Hematopoietic multipotent progenitor cell treated with erythropoietin and hydrocortisone succinate and interleukin-3 and kit ligand, for 6 days (in vitro differentiated cells): ENCODE data around the gene MAD2L1BP.
"Not testable (repeated sequence)": the region's sequence is repeated elsewhere in the genome, so short reads cannot be mapped to it uniquely, and the experiment has no call there.

ENCODE experiments used
- DNase-seq: peaks from one replicate; pipeline ENCODE4 v3.0.0-alpha.2; 2015

The MAD2L1BP gene

DNA sequence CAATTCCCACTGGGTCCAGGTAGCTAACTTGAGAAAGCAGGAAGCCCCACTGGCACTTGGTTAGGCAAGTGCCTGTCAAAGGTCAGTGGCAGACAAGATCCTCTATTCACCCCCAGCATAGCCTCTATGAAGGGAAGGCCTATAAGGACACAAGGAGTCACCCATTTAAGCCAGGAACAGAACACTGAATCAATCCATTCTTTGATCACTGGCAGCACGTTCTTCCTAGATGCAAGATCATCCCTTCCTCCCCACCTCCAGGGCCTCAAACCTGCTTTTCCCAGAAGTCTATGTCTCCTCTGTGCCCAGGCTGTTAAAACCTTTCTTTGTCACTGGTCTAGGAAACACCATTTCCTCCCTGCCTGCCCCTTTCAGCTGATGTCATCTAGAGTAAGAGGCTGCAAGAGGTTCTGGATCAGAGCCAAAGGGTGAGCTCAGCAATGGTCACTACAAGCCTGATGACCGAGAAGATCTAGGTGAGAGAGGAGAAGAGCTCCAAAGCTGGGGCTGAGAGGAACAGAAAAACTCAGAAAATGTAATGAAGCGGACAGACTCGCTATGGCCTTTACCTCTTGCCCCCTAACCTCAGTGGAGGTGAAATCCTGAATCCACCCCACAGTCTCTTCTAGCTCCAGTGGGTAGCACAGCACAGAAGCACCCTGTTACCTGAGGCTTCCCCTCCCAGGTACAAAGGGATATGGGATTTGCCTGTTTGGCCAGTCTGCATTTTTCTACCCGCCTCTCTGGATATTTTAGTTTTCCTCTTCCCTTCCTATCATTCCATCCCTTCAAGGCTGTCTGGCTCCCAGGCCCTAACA lies 8.4 kb upstream of the MAD2L1BP start:
- DNase-seq = peak; percentile 78

DNA sequence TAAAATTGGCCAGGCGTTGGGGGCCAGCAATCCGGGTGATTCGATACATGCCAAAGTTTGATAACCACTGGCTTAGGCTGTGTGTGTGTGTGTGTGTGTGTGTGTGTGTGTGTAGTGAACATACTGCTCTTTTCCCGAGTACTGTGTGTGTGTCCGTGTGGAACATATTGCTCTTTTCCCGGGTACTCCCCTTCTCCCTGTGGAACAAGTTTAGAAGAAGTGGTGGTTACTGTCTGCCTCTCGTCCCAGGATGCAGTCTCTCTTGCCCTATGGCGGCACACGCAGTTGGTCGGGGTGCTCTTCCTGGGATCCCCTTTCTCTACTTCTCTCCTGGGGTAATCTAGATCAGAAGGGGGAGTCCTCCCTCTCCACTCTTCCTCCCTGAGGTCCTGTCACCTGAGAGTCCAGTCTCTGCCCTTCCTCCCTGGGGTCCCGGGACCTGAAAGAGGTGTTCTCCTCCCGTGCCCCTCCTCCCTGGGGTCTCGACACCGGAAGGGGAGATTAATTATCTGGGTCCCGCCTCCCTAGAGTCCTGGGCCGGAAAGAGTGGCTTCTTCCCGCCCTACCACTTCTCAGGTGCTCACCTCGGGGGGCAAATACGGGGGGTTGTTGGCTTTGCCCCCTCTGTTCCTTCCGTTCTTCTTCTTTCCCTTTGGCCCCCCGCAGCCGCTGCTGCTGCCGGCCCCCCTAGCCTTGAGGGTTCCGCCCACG lies 7.1 kb upstream of the MAD2L1BP start:
- peak; percentile 80 for DNase-seq

DNA sequence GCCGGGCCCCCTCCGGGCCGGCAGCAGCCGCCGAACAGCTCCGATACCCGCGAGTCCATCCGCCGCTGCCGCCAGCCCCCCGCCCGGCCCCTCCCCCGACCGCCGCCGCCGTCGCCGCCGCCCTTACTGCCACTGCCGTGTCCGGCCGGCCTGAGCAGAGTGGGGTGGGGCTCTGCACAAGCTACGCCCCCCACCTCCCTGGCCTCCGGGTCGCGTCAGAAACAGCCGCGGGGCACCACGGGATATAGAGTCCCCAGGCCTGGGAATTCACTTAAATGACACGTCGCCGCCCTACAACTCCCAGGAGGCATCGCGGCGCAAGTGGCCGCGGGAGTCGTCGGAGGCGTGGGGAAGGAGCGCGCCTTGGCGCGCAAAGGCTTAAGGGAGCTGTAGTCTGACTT lies 6.5 kb upstream of the MAD2L1BP start, which contains the start of gene GTPBP2:
GTPBP2 (minus strand) TSS at position 161 of the 401 bp plus-strand sequence; CDS start at position 59, 102 bp downstream.
- DNase-seq = peak; percentile 99

DNA sequence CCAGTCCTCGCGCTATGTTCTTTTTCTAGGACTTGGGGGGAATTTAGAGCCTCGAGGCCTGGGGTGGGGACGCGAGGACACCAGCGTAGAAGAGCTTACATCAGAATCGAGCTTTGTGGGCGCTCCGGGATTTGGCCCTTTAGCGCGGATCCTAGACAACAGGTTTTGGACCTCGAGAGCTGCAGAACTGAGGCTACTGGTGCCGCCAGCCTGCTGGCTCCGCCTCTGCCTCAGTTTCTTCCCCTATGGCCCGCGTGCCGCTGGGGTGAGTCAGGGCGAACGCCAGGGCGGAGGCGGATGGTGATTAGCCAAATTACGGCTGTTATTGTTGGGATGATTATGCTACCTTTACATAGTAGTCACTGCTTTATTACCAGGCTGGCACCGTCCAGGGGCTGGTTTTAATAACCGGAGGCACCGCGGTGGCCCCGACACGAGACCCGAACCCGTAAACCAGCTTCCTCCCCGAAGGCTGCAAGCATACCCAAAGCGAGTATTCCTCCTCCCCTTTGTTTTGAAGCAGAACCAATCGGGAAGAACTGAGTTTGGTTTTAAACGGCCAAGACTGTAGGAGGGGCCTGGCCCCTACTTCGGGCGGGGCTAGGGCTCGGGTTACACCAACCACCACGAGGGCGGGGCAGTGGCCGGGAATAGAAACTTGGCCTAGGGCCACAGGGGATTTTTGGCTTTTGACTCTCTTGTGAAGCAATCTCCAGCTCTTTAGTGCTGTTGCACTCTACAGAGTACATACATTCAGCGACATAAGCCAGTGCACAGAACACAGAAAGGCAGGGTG lies 5.9 kb upstream of the MAD2L1BP start:
- DNase-seq = peak; percentile 100

DNA sequence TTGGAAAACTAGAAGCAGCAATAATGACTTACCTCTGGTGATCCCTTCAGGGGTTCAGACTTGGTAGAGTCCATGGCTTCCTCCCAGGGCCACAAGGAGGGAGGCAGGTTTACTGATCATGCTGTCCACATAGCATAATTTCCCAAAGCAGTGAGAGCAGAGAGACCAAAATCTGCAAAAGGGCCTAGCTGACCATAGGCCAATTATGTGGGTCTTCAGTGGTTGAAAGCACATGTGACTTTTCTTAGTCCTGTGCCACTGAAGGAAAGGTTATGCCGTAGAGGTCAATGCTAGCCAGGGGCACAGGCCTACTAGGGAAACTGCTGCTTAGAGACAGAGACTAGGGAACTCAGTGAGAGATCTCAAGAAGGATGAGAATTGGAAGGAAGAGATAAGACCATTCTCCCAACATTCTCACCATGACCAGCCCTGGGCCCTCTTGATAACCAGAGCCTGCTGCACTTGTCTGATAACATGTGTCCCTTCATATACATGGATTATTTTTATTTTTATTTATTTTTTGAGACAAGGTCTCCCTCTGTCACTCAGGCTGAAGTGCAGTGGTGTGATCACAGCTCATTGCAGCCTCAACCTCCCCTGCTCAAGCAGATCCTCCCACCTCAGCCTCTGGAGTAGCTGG lies 4.5 kb upstream of the MAD2L1BP start:
- peak; percentile 97 for DNase-seq

DNA sequence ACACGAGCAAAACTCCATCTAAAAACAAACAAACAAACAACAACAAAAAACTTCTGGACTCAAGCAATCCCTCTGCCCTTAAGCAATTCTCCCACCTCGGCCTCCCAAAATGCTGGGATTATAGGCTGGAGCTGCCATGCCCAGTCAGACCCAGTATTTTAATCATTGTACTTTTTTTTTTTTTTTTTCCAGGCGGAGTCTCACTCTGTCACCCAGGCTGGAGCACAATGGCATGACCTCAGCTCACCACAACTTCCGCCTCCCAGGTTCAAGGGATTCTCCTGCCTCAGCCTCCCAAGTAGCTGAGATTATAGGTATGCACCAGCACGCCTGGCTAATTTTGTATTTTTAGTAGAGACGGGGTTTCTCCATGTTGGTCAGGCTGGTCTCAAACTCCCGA lies 2.6 kb upstream of the MAD2L1BP start:
- not testable (repeated sequence) for DNase-seq

DNA sequence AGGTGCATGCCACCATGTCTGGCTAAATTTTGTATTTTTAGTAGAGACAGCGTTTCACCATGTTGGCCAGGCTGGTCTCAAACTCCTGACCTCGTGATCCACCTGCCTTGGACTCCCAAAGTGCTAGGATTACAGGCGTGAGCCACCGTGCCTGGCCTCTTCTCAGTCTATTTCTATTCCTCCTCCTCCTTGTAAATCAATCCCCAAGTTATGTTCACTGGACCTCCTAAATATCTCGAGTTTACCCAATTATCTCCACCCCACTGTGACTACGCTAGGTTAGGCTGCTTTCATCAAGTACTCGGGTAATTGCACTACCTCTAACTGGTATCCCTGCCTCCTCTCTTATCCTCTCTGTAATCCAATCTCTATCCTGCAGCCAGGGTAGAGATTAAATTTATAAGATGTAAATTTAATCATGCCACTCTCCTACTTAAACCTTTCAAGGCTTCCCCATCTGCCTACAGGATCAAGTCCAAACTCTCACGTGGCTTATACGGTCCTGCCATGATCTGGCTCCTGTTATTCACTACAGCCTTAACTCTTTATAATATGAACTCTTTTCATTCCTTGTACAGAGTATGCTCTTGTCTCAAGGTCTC lies 837 bp upstream of the MAD2L1BP start:
- DNase-seq = no peak

DNA sequence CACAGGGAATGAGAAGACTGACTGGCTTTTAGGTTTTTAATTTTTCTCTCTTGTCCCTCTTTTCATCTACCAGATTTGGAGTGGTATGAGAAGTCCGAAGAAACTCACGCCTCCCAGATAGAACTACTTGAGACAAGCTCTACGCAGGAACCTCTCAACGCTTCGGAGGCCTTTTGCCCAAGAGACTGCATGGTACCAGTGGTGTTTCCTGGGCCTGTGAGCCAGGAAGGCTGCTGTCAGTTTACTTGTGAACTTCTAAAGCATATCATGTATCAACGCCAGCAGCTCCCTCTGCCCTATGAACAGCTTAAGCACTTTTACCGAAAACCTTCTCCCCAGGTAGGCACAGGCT lies 644 bp downstream of the MAD2L1BP start:
- DNase-seq = peak; percentile 35

DNA sequence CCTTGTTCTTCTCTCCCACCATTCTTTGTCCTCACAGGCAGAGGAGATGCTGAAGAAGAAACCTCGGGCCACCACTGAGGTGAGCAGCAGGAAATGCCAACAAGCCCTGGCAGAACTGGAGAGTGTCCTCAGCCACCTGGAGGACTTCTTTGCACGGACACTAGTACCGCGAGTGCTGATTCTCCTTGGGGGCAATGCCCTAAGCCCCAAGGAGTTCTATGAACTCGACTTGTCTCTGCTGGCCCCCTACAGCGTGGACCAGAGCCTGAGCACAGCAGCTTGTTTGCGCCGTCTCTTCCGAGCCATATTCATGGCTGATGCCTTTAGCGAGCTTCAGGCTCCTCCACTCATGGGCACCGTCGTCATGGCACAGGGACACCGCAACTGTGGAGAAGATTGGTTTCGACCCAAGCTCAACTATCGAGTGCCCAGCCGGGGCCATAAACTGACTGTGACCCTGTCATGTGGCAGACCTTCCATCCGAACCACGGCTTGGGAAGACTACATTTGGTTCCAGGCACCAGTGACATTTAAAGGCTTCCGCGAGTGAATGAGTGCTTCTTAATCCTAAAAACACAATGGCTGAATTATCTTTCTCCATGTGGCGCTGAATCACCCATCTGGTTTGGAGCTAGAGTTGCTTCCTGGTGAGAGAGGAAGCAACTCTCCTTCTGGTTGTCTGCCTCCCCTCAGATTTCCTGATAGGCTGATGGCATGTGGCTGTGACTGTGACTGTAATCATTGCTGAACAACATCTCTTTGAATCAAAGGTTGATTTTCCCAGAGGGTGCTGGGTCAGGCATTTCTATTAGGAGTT lies 4.6 kb downstream of the MAD2L1BP start:
- peak; percentile 65 for DNase-seq

DNA sequence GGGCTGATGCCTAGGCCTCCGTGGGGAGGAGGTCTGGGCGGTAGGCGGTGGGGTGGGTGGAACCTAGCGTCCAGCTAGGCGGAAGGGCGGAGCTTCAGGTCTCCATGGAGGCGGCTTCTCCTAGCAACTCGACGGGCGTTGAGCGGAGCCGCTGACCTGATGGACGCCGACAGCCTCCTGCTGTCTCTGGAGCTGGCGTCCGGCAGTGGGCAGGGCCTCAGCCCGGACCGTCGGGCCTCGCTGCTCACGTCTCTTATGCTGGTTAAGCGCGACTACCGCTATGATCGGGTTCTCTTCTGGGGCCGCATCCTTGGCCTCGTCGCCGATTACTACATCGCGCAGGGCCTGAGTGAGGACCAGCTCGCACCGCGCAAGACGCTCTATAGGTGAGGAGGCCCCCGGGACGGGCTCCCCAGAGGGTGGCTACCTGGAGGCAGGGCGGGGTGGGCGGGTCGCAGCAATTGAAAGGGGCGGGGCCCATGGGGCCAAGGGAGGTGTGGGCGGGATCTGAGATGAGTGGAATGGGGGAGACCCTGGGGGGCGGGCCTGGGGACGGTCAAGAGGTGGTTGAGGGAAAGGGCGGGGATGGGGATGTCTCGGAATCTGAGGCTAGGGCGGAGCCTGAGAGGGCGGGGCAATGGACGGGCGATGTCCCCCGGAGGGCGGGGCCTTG lies 9.4 kb downstream of the MAD2L1BP start, which contains the start of gene RSPH9:
RSPH9 (plus strand) TSS at position 97 of the 673 bp plus-strand sequence; CDS start at position 160, 63 bp downstream.
- DNase-seq = peak; percentile 81

DNA sequence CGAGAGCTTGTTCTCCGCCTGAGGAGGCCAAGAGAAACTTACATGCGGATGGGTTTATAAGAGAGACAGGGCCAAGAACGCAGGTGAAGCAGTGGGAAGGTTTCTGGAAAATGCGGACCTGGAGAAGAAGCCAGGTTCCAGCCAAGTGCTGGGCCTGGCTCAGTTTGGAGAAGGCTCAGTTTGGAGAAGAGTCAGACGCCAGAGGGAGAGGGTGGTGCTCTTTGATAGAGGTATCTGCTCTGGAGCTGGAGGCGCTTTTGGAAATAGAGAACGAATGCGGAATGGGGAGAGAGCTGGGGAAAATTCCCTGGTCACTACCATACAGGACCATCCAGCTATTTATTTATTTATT lies 9.9 kb downstream of the MAD2L1BP start:
- DNase-seq = no peak

DNA sequence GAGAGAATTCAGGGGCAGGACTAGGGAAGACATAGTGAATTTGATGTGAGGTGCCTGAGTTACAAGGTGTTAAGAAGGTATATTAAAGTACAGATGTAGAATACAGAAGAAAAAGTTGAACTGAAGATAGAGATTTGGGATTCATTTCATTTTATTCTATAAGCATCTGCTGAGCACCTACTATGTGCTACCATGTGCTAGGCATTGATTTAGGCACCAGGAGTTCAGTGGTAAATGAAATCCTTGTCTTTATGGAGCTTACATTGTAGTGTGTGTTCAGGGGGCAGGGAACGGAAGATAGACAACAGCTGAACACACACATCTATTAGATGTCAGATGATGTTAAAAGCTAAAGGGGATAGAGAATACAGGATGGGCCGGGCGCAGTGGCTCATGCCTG lies 12.0 kb downstream of the MAD2L1BP start:
- no peak for DNase-seq

DNA sequence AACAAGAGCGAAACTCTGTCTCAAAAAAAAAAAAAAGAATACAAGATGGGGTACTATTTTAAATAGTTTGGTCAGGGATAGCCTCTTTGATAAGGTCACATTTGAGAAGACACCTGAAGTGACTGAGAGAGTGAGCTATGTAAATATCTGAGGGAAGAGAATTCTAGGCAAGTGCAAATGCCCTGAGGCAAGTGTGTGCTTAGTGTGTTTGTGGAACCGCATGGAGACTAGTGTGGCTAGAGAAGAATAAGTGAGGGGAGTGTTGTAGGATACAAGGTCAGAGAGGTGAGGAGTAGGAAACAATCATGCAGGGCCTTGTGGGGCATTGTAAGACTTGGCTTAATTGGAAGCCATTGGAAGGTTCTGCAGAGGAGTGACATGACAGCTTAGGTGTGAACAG lies 12.6 kb downstream of the MAD2L1BP start:
- DNase-seq = no peak

DNA sequence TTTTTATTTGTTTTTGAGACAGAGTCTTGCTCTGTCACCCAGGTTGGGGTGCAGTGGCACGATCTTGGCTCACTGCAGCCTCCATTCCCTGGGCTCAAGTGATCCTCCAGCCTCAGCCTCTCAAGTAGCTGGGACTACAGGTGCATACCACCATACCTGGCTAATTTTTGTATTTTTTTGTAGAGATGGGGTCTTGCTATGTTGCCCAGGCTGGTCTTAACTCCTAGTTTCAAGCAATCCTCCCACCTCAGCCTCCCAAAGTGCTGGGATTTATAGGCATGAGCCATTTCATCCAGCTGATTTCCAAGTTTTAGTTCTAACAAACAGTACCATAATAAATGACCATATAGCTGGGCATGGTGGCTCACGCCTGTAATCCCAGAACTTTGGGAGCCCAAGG lies 17.2 kb downstream of the MAD2L1BP start:
- not testable (repeated sequence) for DNase-seq

DNA sequence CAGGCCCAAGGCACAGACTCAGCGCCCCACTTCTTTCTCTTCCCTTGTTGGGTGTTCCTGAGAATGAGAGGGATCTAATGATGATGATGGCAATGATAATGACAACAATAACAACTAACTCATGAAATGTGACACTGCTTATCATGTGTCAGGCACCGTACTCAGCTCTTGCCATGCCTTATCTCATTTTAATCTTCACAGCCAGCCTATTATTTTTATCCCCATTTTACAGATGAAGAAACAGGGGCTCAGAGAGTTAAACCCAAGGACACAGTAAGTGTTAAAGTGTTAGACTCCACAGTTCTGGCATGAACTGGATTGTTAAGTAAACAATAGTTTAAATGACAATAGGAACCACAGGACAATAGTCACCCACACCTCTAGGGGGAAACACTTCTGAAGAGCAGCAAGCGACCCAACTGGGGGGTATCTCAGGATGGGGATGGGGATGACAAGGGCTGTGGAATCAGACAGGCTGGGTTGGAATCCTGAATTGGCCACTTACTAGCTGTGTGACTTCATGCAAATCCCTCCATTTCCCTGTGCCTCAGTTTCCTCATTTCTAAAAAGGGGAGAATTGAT lies 21.7 kb downstream of the MAD2L1BP start:
- no peak for DNase-seq

DNA sequence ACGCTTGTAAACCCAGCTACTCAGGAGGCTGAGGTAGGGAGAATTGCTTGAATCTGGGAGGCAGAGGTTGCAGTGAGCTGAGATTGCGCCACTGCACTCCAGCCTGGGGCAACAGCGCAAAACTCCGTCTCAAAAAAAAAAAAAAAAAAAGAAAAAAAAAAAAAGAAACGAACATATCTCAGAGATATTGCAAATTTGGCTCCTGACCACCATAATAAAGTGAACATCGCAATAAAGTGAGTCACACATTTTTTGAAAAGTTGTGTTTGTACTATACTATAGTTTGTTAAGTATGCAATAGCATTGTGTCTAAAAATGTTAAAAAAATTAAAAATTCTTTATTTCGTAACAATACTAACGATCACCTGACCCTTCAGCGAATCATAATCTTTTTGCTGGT lies 22.5 kb downstream of the MAD2L1BP start:
- no peak for DNase-seq

DNA sequence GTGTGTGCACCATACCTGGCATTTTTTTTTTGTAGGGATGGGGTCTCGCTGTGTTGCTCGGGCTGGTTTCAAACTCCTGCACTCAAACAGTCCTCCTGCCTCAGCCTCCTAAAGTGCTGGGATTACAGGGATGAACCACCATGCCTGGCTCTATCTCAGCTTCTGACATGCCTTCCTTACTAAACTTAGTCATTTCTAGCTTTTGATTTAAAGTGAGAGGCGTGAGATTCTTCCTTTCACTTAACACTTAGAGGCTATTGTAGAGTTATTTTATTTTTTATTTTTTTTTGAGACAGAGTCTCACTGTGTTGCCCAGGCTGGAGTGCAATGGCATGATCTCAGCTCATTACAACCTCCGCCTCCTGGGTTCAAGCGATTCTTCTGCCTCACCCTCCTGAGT lies 27.3 kb downstream of the MAD2L1BP start:
- DNase-seq = not testable (repeated sequence)

DNA sequence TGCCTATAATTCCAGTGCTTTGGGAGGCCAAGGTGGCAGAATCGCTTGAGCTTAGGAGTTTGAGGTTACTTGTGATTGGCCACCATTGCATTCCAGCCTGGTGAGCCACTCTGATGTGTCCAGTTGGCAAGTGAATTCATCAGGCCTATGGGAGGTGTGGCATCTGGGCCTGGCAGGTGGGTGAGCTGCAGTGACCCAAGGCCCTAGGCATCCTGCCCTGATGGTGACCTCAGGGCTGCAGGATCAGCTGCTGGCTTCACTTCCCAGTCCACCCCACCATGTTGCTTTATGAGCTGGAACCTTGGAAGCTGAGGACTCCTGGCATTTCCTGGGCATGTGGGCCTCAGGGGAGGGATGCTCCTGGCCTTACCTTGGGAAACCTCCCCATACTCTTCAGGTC lies 29.7 kb downstream of the MAD2L1BP start:
- no peak for DNase-seq

DNA sequence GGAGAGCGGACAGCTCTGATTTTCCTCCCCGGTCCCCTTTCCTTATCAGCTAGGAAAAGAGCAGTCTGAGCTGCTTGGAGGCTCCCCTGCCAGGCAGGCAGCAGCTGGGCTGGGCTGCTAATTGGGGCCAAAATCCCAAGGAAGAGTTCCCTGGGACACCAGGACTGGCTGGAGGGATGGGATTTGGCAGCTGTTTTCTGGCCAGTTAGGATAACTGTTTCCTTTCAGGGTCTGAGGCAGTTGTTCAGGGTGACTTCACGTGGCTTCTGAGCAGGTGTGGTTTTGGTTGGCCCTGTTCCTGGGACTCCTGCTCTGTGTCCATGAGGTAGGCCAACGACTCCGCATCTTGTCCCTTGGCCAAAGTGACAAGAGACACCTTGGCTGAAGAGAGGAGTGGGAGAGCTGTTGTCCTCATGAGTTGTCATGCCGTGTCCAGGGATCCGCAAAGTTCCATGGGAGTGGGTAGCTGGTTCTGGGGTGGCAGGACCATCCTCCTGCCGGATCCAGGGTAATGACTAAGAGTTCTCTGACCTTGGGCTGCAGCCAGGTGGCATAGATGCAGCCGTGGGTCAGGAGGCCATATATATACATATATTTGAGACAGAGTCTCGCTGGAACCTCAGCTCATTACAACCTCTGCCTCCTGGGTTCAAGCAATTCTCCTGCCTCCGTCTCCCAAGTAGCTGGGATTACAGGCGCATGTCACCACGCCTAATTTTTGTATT lies 30.7 kb downstream of the MAD2L1BP start:
- no peak for DNase-seq
